Esophagus muscularis mucosa (tissue), 4 donors: Measurements from ENCODE around the gene F2R. TPM values are rescaled to one million over a fixed set of nuclear protein-coding genes. Genes with fewer than 3 reads are reported as not detected.

Source experiments
- DNase-seq: peaks from one replicate; pipeline ENCODE4 v3.0.0-alpha.2; 2017; ENCODE audit errors: extremely low spot score
- H3K27ac ChIP-seq, 4 donors: fragments of 200-600 bp; sonication (generic); replicated peaks in 1 of 4; 1 replicate in 3 of 4; 2 replicates in 1 of 4; pipeline ENCODE4 v1.5.1; 2016 to 2019; ENCODE audit warnings: mild to moderate bottlenecking in 1 of 4
- H3K27me3 ChIP-seq, 4 donors: fragments of 200-600 bp; sonication (generic); one replicate each; pipeline versions ENCODE4 v1.5.1 to v1.6.0; 2016 to 2019
- H3K36me3 ChIP-seq, 4 donors: fragments of 200-600 bp; sonication (generic); one replicate each; pipeline ENCODE4 v1.5.1; 2016 to 2019
- H3K4me1 ChIP-seq, 4 donors: fragments of 200-600 bp; sonication (generic); one replicate each; pipeline ENCODE4 v1.5.1; 2016 to 2019
- H3K4me3 ChIP-seq, 4 donors: fragments of 200-600 bp; sonication (generic); 1 replicate in 2 of 4; 2 replicates in 2 of 4; pipeline ENCODE4 v1.5.1; 2016 to 2019; ENCODE audit warnings: mild to moderate bottlenecking in 4 of 4, moderate library complexity in 1 of 4
- H3K9me3 ChIP-seq, 4 donors: fragments of 200-600 bp; sonication (generic); 1 replicate in 3 of 4; 2 replicates in 1 of 4; pipeline ENCODE4 v1.5.1; 2016 to 2019
- EP300 ChIP-seq: sonication (generic); formaldehyde crosslinking; IDR thresholded peaks from one replicate; pipeline ENCODE4 v1.6.1; 2017; ENCODE audit warnings: antibody characterized with exemption
- POLR2A ChIP-seq: fragments of 450-650 bp; IDR thresholded peaks from one replicate; pipeline ENCODE4 v1.6.1; 2017; ENCODE audit warnings: antibody characterized with exemption, moderate library complexity, mild to moderate bottlenecking, low read depth
- POLR2AphosphoS5 ChIP-seq, 2 donors: sonication (generic); formaldehyde crosslinking; IDR thresholded peaks; one replicate each; pipeline ENCODE4 v1.6.1; 2017; ENCODE audit warnings: antibody characterized with exemption in 2 of 2
- WGBS: methylation state at CpG from one replicate; pipeline ENCODE4 v1.1.5; 2018; 5-methylcytosine and 5-hydroxymethylcytosine counted together
- intact Hi-C: fragments of 100-400 bp; cut with DNase I; formaldehyde crosslinking; loops from one replicate; pipeline ENCODE4 v1.15.1; 2023
- total RNA-seq, 4 donors: library from RNA; depleted of rRNA; stranded (reverse); fragments of >200 nt; gene quantifications; one replicate each; pipeline versions ENCODE4 v1.1.0 to v1.2.1, GENCODE V29; 2016
- TF ChIP-seq, protein P1 (sequence below), 3 experiments: fragments of 200-600 bp in 2 of 3; fragments of 450-650 bp in 1 of 3; sonication (generic) in 2 of 3; IDR thresholded peaks; one replicate each; pipeline ENCODE4 v1.5.1; 2017 to 2019; ENCODE audit warnings: antibody characterized with exemption in 3 of 3, mild to moderate bottlenecking in 2 of 3, moderate library complexity in 1 of 3

Gene F2R
- total RNA-seq, 4 donors from 2014 or later = 12.1 to 14.1 (median 13.9) TPM

DNA sequence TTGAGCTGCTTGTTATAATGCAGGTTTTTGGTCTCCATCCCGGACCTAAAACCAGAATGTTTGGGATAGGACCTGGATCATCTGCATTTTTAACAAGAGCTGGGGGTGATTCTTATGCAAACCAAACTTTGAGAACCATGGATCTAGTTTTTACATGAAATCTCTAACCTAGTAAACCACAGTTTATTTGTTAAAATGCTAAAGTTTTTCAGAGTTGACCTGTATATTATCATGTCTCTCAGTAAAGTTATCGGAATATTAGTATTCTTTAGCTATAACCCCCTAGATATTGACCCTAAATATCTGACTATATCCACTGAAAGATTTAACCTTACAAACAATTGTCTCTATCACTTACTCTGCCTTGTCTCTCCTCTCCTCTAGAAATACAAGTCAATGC, 28.7 kb downstream of the F2R start:
- no peak overlapping the region for H3K27ac ChIP-seq
- H3K36me3 ChIP-seq = no peaks in the 10 kb centered on the region
- H3K4me3 ChIP-seq = no peak overlapping the region
- no peaks in the 10 kb centered on the region for H3K4me1 ChIP-seq
- no peak for DNase-seq
- H3K27me3 ChIP-seq = peaks cover 0 to 6% (median 0%) of the 10 kb centered on the region in 4 donors
- WGBS = 69% methylated on average over 2 of the region's 2 CpGs
- TF ChIP-seq, protein P1, sequence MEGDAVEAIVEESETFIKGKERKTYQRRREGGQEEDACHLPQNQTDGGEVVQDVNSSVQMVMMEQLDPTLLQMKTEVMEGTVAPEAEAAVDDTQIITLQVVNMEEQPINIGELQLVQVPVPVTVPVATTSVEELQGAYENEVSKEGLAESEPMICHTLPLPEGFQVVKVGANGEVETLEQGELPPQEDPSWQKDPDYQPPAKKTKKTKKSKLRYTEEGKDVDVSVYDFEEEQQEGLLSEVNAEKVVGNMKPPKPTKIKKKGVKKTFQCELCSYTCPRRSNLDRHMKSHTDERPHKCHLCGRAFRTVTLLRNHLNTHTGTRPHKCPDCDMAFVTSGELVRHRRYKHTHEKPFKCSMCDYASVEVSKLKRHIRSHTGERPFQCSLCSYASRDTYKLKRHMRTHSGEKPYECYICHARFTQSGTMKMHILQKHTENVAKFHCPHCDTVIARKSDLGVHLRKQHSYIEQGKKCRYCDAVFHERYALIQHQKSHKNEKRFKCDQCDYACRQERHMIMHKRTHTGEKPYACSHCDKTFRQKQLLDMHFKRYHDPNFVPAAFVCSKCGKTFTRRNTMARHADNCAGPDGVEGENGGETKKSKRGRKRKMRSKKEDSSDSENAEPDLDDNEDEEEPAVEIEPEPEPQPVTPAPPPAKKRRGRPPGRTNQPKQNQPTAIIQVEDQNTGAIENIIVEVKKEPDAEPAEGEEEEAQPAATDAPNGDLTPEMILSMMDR (IDR thresholded peaks at IDR 0.05) = no peak
- TF ChIP-seq EP300 (no peak), POLR2AphosphoS5 (IDR thresholded peaks at IDR 0.05) (no peak), POLR2A (no peak)
- H3K9me3 ChIP-seq = no peaks in the 10 kb centered on the region
- intact Hi-C loops = no loop called here

DNA sequence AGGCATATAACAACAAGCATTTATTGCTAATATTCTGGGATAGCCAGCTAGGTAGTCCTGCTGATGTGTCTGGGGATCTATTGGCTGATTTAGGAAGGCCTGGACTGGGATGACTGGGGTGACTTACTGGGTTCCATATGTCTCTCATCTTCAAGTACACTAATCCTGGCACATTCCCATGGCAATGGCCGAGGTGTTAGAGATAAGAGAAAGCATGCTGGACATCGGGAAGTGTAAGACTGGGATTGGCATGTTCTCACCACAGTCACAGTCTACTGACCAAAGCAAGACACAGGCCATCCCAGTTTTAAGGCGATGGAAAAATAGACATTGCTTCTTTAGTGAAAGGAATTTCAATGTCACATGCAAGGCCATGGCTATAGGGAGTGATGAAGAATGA, 29.7 kb downstream of the F2R start:
- Histone ChIP-seq H3K27ac (no peak overlapping the region), H3K4me3 (no peak overlapping the region), H3K4me1 (no peaks in the 10 kb centered on the region), H3K27me3 (peaks cover 0 to 6% (median 0%) of the 10 kb centered on the region in 4 donors), H3K9me3 (no peaks in the 10 kb centered on the region), H3K36me3 (no peaks in the 10 kb centered on the region)
- intact Hi-C loops = no loop called here
- 80% methylated on average over 3 of the region's 3 CpGs for WGBS
- TF ChIP-seq POLR2A (no peak), POLR2AphosphoS5 (IDR thresholded peaks at IDR 0.05) (no peak), EP300 (no peak)
- TF ChIP-seq, protein P1 (IDR thresholded peaks at IDR 0.05) = no peak
- DNase-seq = no peak

DNA sequence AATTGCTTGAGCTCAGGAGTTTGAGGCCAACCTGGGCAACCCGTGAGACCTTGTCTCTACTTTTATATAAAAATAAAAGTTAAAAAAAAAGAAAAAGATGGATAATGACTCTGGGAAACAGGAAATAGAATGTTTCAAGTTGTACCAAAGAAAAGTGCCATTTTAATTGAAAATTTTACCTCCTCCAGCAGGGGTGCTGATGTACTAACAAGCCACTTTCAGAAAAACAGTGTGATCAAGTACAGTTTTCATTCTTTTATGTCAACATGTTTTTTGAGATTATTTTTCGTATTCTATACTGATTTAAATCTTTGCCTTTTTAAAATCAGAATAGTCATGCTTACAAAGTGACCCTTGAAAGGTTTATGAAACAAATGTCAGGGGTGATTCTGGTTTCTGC, 30.8 kb downstream of the F2R start:
- no peak for DNase-seq
- WGBS = 90% methylated on average over 2 of the region's 2 CpGs
- H3K4me1 ChIP-seq = no peaks in the 10 kb centered on the region
- H3K27ac ChIP-seq = no peak overlapping the region
- no peak overlapping the region for H3K4me3 ChIP-seq
- H3K27me3 ChIP-seq = peaks cover 0 to 6% (median 0%) of the 10 kb centered on the region in 4 donors
- TF ChIP-seq POLR2AphosphoS5 (IDR thresholded peaks at IDR 0.05) (no peak), EP300 (no peak), POLR2A (no peak)
- TF ChIP-seq, protein P1 (IDR thresholded peaks at IDR 0.05) = no peak
- no peaks in the 10 kb centered on the region for H3K9me3 ChIP-seq
- intact Hi-C loops = no loop called here
- no peaks in the 10 kb centered on the region for H3K36me3 ChIP-seq

DNA sequence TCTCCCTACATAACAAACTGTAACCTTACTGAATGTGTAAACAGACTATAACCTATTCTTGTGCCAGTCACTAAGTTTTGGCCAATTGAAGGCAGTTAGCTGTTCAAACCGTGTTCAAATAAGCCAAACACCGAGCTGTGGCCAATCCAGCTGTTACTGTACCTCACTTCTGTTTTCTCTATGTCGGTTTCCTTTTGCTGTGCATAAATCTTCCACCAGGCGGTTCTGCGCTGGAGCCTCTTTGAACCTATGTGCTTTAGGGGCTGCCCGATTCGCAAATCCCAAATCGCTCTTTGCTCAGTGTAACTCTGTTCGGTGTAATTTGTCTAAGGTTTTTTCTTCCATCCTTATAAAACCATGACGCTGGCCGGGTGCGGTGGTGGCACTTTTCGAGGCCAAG, 31.8 kb downstream of the F2R start:
- 88% methylated on average over 13 of the region's 13 CpGs for WGBS
- H3K9me3 ChIP-seq = no peaks in the 10 kb centered on the region
- no peaks in the 10 kb centered on the region for H3K4me1 ChIP-seq
- intact Hi-C loops = no loop called here
- no peak for DNase-seq
- no peak for TF ChIP-seq POLR2AphosphoS5 (IDR thresholded peaks at IDR 0.05)
- no peak for TF ChIP-seq POLR2A
- no peaks in the 10 kb centered on the region for H3K36me3 ChIP-seq
- H3K27me3 ChIP-seq = peaks cover 0 to 6% (median 0%) of the 10 kb centered on the region in 4 donors
- H3K4me3 ChIP-seq = no peak overlapping the region
- H3K27ac ChIP-seq = no peak overlapping the region

DNA sequence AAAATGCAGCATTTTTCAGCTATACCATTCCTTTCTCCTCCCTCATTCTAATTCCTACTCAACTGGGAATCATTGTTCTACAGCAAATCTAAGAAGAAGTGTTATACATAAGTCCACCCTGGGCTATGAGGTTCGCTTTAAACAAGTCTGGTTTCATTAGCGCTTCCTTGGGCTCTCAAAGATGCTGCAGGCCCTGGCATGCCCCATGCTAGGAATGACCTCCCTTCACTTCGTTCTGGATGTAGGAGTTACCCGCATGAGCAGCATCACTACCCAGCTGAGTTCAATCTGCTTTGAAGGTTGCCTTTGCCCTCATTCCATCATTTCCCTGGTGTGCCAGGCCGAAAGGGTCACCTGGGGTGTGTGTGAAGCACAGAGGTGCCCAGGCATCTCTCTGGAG, 35.4 kb downstream of the F2R start:
- WGBS = 98% methylated on average over 4 of the region's 5 CpGs
- no peak for DNase-seq

More for the DNA sequence above, 35.4 kb downstream of the F2R start:
- H3K36me3 ChIP-seq = no peaks in the 10 kb centered on the region
- intact Hi-C loops = no loop called here
- H3K4me3 ChIP-seq = no peak overlapping the region
- no peaks in the 10 kb centered on the region for H3K9me3 ChIP-seq
- no peaks in the 10 kb centered on the region for H3K4me1 ChIP-seq
- peaks cover 0 to 6% (median 0%) of the 10 kb centered on the region in 4 donors for H3K27me3 ChIP-seq
- no peak overlapping the region for H3K27ac ChIP-seq
- TF ChIP-seq POLR2A = no peak
- TF ChIP-seq EP300 = no peak
- TF ChIP-seq, protein P1 (IDR thresholded peaks at IDR 0.05) = no peak
- TF ChIP-seq POLR2AphosphoS5 (IDR thresholded peaks at IDR 0.05) = no peak
